Stomach (tissue), 9 donors: ENCODE data around the gene NFS1. TPM values are rescaled to one million over a fixed set of nuclear protein-coding genes. Genes with fewer than 3 reads are reported as not detected.

Experiments used
- DNase-seq, 2 donors: peaks; one replicate each; pipeline versions ENCODE4 v3.0.0 to v3.0.0-alpha.2; 2013 to 2019
- H3K27ac ChIP-seq, 5 donors: fragments of 200-600 bp in 4 of 5; sonication (generic) in 4 of 5; one replicate each; pipeline ENCODE4 v1.5.1; 2013 to 2019; ENCODE audit warnings: mild to moderate bottlenecking in 1 of 5, moderate library complexity in 1 of 5
- H3K27me3 ChIP-seq, 3 donors: fragments of 200-600 bp; sonication (generic); one replicate each; pipeline ENCODE4 v1.5.1; 2017 to 2019; ENCODE audit warnings: mixed run types in 1 of 3
- H3K36me3 ChIP-seq, 4 donors: fragments of 200-600 bp; sonication (generic); 1 replicate in 3 of 4; 2 replicates in 1 of 4; pipeline ENCODE4 v1.5.1; 2016 to 2019
- H3K4me1 ChIP-seq, 4 donors: fragments of 200-600 bp; sonication (generic); one replicate each; pipeline ENCODE4 v1.5.1; 2016 to 2019
- H3K4me3 ChIP-seq, 4 donors: fragments of 200-600 bp; sonication (generic) in 3 of 4; one replicate each; pipeline ENCODE4 v1.5.1; 2016 to 2019; ENCODE audit warnings: mild to moderate bottlenecking in 1 of 4
- H3K9me3 ChIP-seq, 4 donors: fragments of 200-600 bp; sonication (generic); one replicate each; pipeline ENCODE4 v1.5.1; 2016 to 2019
- EP300 ChIP-seq: sonication (generic); formaldehyde crosslinking; IDR thresholded peaks from one replicate; pipeline ENCODE4 v1.6.1; 2017; ENCODE audit warnings: antibody characterized with exemption
- POLR2A ChIP-seq, 4 donors: fragments of 450-650 bp; IDR thresholded peaks; one replicate each; pipeline ENCODE4 v1.6.1; 2016; ENCODE audit warnings: antibody characterized with exemption in 4 of 4, control low read depth in 2 of 4, mild to moderate bottlenecking in 1 of 4, moderate library complexity in 1 of 4
- POLR2AphosphoS5 ChIP-seq, 3 donors: sonication (generic); formaldehyde crosslinking; IDR thresholded peaks; one replicate each; pipeline ENCODE4 v1.6.1; 2016; ENCODE audit warnings: antibody characterized with exemption in 3 of 3
- WGBS, 5 donors: extraction: QIAGEN DNeasy Blood & Tissue Kit in 3 of 5; methylation state at CpG; one replicate each; pipeline versions ENCODE4 v1.1.5 to v1.1.7; 2013 to 2018; 5-methylcytosine and 5-hydroxymethylcytosine counted together
- intact Hi-C: fragments of 100-400 bp; cut with DNase I; formaldehyde crosslinking; loops from one replicate; pipeline ENCODE4 v1.15.1; 2023; ENCODE audit warnings: low total_unique reads
- polyA plus RNA-seq, 3 donors: library from polyadenylated mRNA; stranded (reverse); fragments of 200-250 nt; gene quantifications; one replicate each; pipeline ENCODE4 v1.2.3, GENCODE V29; 2013
- total RNA-seq, 5 donors: library from RNA; depleted of rRNA; stranded (reverse); fragments of >200 nt; gene quantifications; one replicate each; pipeline versions ENCODE4 v1.1.0 to v1.2.3, GENCODE V29; 2014 to 2016
- TF ChIP-seq, protein P1 (sequence below), 7 experiments: fragments of 450-650 bp in 4 of 7; fragments of 200-600 bp in 3 of 7; sonication (generic) in 3 of 7; IDR thresholded peaks; one replicate each; pipeline ENCODE4 v1.5.1; 2016 to 2019; ENCODE audit warnings: antibody characterized with exemption in 7 of 7, control low read depth in 2 of 7, mild to moderate bottlenecking in 1 of 7
- donor health status: healthy with polysubstance abuse.
- donor health status: Bipolar disorder and iron deficiency.
- donor health status: healthy.

Gene NFS1
- total and polyA plus RNA-seq, 8 donors = 0.58 to 54.2 (median 24.7) TPM

DNA sequence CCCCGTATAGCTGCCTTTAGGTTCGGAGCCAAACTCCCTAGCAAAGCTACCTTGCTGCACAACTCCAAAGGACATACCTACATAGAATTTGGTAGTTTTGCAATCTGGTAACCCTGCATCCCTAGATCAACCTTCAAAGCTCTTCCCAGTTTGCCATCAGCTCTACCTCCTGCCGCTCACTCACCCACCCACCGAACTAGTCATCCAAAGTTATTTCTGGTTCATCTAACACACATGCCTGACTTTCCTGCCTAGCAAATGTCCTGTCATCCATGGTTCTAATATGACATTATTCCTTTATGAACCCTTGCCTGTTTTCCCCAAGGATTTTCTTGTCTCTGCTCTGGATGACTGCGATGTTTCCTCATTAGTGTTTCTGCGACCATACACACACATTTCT is 61.9 kb downstream of the NFS1 start:
- 92 to 96% (median 95%) methylated on average over 6 of the region's 6 CpGs for WGBS, 5 donors
- H3K4me1 ChIP-seq = peaks cover 0 to 42% (median 19%) of the 10 kb centered on the region in 4 donors
- peaks cover 0 to 5% (median 3%) of the 10 kb centered on the region in 4 donors for H3K36me3 ChIP-seq
- no peak overlapping the region for H3K4me3 ChIP-seq
- H3K27me3 ChIP-seq = no peaks in the 10 kb centered on the region
- TF ChIP-seq POLR2AphosphoS5 (IDR thresholded peaks at IDR 0.05) (no peak), POLR2A (IDR thresholded peaks at IDR 0.05) (no peak), EP300 (no peak)
- TF ChIP-seq, protein P1, sequence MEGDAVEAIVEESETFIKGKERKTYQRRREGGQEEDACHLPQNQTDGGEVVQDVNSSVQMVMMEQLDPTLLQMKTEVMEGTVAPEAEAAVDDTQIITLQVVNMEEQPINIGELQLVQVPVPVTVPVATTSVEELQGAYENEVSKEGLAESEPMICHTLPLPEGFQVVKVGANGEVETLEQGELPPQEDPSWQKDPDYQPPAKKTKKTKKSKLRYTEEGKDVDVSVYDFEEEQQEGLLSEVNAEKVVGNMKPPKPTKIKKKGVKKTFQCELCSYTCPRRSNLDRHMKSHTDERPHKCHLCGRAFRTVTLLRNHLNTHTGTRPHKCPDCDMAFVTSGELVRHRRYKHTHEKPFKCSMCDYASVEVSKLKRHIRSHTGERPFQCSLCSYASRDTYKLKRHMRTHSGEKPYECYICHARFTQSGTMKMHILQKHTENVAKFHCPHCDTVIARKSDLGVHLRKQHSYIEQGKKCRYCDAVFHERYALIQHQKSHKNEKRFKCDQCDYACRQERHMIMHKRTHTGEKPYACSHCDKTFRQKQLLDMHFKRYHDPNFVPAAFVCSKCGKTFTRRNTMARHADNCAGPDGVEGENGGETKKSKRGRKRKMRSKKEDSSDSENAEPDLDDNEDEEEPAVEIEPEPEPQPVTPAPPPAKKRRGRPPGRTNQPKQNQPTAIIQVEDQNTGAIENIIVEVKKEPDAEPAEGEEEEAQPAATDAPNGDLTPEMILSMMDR (IDR thresholded peaks at IDR 0.05) = no peak
- H3K9me3 ChIP-seq = no peaks in the 10 kb centered on the region
- H3K27ac ChIP-seq = no peak overlapping the region
- DNase-seq = no peak
- intact Hi-C loops = no loop called here

DNA sequence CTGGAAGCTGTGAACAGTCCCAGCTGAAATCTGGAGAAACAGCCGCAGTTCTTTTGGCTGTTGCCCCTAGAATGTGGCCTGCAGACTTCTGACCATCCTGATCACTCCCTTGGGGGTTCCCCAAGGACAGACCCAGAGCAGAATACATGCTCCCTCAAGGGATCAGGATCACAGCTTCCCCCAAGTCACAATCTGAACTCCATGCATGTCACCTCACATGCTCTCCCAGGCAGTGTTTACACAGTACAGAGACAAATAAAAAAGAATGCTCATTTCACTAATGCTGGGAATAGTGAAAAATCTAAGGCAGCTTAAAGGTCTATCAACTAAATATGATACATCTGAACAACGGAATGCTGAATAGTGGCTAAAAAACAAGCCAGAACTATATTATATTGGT is 63.1 kb downstream of the NFS1 start:
- Histone ChIP-seq H3K27me3 (no peaks in the 10 kb centered on the region), H3K4me3 (no peak overlapping the region), H3K9me3 (no peaks in the 10 kb centered on the region), H3K27ac (no peak overlapping the region), H3K4me1 (peaks cover 0 to 31% (median 15%) of the 10 kb centered on the region in 4 donors), H3K36me3 (peaks cover 9 to 17% (median 15%) of the 10 kb centered on the region in 4 donors)
- TF ChIP-seq POLR2AphosphoS5 (IDR thresholded peaks at IDR 0.05) = no peak
- no peak for TF ChIP-seq POLR2A (IDR thresholded peaks at IDR 0.05)
- TF ChIP-seq, protein P1 (IDR thresholded peaks at IDR 0.05) = no peak
- TF ChIP-seq EP300 = no peak
- 76 to 91% (median 88%) methylated on average over 2 of the region's 2 CpGs for WGBS, 5 donors
- DNase-seq = no peak
- intact Hi-C loops = no loop called here

DNA sequence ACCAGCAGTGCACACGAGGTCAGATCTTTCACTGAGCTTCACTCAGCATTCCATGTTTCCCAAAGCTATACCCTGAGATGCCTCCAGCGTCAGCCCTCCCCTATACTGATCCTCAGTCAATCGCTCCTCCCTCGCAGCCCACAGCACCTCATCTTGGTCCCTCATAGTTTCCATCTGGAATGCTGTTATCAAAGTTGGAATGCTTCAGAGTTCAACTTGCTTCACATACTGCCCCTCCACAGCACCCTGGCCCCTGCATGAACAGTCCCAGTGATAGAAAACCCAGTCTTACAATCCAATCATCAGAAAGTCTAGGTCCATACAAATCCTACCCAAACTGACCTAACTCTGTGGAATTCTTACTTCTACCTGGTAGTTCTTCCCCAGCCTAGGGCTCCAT is 63.5 kb downstream of the NFS1 start:
- H3K4me1 ChIP-seq = peaks cover 0 to 30% (median 13%) of the 10 kb centered on the region in 4 donors
- 83 to 94% (median 88%) methylated on average over 4 of the region's 4 CpGs for WGBS, 5 donors
- no peaks in the 10 kb centered on the region for H3K9me3 ChIP-seq
- no peak overlapping the region for H3K27ac ChIP-seq
- intact Hi-C loops = no loop called here
- peaks cover 13 to 21% (median 20%) of the 10 kb centered on the region in 4 donors for H3K36me3 ChIP-seq
- no peak overlapping the region for H3K4me3 ChIP-seq
- DNase-seq = no peak
- H3K27me3 ChIP-seq = no peaks in the 10 kb centered on the region
- TF ChIP-seq POLR2A (IDR thresholded peaks at IDR 0.05) (no peak), POLR2AphosphoS5 (IDR thresholded peaks at IDR 0.05) (no peak), EP300 (no peak)
- TF ChIP-seq, protein P1 (IDR thresholded peaks at IDR 0.05) = no peak

DNA sequence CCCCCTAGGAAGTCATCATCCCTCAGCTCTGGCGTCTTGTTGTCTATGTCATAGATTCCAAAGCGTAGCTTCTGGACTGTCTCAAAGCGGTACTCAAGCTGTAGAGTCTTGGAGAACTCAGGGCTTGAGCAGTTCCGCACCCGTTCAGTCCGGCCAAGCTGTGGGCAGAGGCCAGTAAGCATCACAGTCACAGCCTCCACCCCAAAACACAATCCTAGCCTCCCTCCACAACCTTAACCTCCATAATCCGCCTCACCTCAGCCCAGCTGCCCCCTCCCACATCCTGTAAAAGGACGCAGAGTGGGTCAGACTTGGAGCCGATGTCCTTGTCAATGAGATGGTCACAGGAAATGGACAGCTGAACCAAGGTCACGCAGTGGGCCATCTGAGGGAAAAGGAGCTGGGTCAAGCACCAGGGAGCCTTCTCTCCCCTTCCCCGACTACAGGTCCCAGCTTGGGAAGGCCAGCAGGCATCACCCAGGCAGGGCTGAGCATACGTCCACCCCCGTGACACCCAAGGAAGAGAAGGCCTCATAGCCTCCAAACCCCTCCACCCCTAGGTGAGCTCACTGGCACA is 66.5 kb downstream of the NFS1 start:
- intact Hi-C loops = no loop called here
- DNase-seq = no peak
- H3K36me3 ChIP-seq = peaks cover 27 to 51% (median 50%) of the 10 kb centered on the region in 4 donors
- TF ChIP-seq POLR2A (IDR thresholded peaks at IDR 0.05) (no peak), POLR2AphosphoS5 (IDR thresholded peaks at IDR 0.05) (no peak), EP300 (no peak)
- TF ChIP-seq, protein P1 (IDR thresholded peaks at IDR 0.05) = no peak
- no peak overlapping the region for H3K27ac ChIP-seq
- 94 to 98% (median 95%) methylated on average over 11 to 13 of the region's 13 CpGs for WGBS, 5 donors
- no peaks in the 10 kb centered on the region for H3K9me3 ChIP-seq
- H3K4me3 ChIP-seq = no peak overlapping the region
- peaks cover 0 to 26% (median 0%) of the 10 kb centered on the region in 4 donors for H3K4me1 ChIP-seq
- H3K27me3 ChIP-seq = no peaks in the 10 kb centered on the region
